ENCODE data around the gene LY6G5C. TPM values are rescaled to one million over a fixed set of nuclear protein-coding genes. Genes with fewer than 3 reads are reported as not detected.

Gene LY6G5C
- total RNA-seq, 4 donors from 2014 or later = 0.57 to 0.83 TPM; not detected in 2

- 50 to 69% methylated on average over 4 to 6 of the region's 13 CpGs for WGBS, 2 donors
- H3K27ac ChIP-seq = peak overlapping the region; percentile 90 to 95 (median 92)
- intact Hi-C loops (cut with DNase I) = no loop called here
- peaks cover 28 to 68% (median 34%) of the 10 kb centered on the region in 3 donors for H3K4me1 ChIP-seq
- DNase-seq = no peak
- no peaks in the 10 kb centered on the region for H3K9me3 ChIP-seq
- peaks cover 4 to 67% (median 13%) of the 10 kb centered on the region in 3 donors for H3K36me3 ChIP-seq
- H3K4me3 ChIP-seq = peak overlapping the region; percentile 52 to 78 (median 70)
- TF ChIP-seq POLR2A (IDR thresholded peaks at IDR 0.05) = no peak
- no peak for TF ChIP-seq CTCF (IDR thresholded peaks at IDR 0.05)
- no peaks in the 10 kb centered on the region for H3K27me3 ChIP-seq
Observed at GRCh38 chr6:31658983-31659648, 21.8 kb downstream of the LY6G5C start.

- TF ChIP-seq CTCF (IDR thresholded peaks at IDR 0.05) = no peak
- TF ChIP-seq POLR2A (IDR thresholded peaks at IDR 0.05) = no peak
- Histone ChIP-seq H3K9me3 (no peaks in the 10 kb centered on the region), H3K4me3 (no peak overlapping the region), H3K27me3 (no peaks in the 10 kb centered on the region), H3K4me1 (peaks cover 19 to 67% (median 31%) of the 10 kb centered on the region in 3 donors), H3K36me3 (peaks cover 4 to 61% (median 13%) of the 10 kb centered on the region in 3 donors), H3K27ac (peak overlapping the region in 2 of 4 donors; percentile 25 to 94)
- intact Hi-C loops (cut with DNase I) = no loop called here
- WGBS, 2 donors = 72 to 83% methylated on average over 4 of the region's 4 CpGs
- DNase-seq = no peak
Observed at GRCh38 chr6:31658158-31658688, 22.6 kb downstream of the LY6G5C start.

- peak overlapping the region in 2 of 4 donors; percentile 25 to 28 for H3K27ac ChIP-seq
- TF ChIP-seq POLR2A (IDR thresholded peaks at IDR 0.05) (no peak), CTCF (IDR thresholded peaks at IDR 0.05) (no peak)
- H3K36me3 ChIP-seq = peaks cover 4 to 55% (median 13%) of the 10 kb centered on the region in 3 donors
- H3K4me1 ChIP-seq = peaks cover 19 to 63% (median 30%) of the 10 kb centered on the region in 3 donors
- 56 to 77% methylated on average over 4 to 5 of the region's 6 CpGs for WGBS, 2 donors
- no peak for DNase-seq
- H3K27me3 ChIP-seq = no peaks in the 10 kb centered on the region
- intact Hi-C loops (cut with DNase I) = no loop called here
- no peak overlapping the region for H3K4me3 ChIP-seq
- no peaks in the 10 kb centered on the region for H3K9me3 ChIP-seq
Observed at GRCh38 chr6:31657406-31658157, 23.3 kb downstream of the LY6G5C start.

- no peaks in the 10 kb centered on the region for H3K27me3 ChIP-seq
- no peak within 1 kb of the TSS for H3K27ac ChIP-seq
- peaks cover 26 to 56% (median 41%) of the 10 kb centered on the region in 3 donors for H3K4me1 ChIP-seq
- WGBS, 2 donors = 85 to 90% methylated on average over 8 of the region's 8 CpGs
- no peak within 1 kb of the TSS for H3K4me3 ChIP-seq
- peaks cover 4 to 53% (median 8%) of the 10 kb centered on the region in 3 donors for H3K36me3 ChIP-seq
- no peak for DNase-seq
- TF ChIP-seq CTCF (IDR thresholded peaks at IDR 0.05) = no peak
- no peak for TF ChIP-seq POLR2A (IDR thresholded peaks at IDR 0.05)
- intact Hi-C loops (cut with DNase I) = no loop called here
- no peaks in the 10 kb centered on the region for H3K9me3 ChIP-seq
Observed at GRCh38 chr6:31655349-31656237, 25.3 kb downstream of the LY6G5C start, which contains the start of gene APOM. Gene APOM (plus strand): TSS chr6:31655894. CDS start chr6:31655967, 73 bp downstream.

Measured in esophagus squamous epithelium (tissue), 5 donors.